NB4 (cell line): ENCODE results near the gene LEMD1.

Source experiments
- CTCF ChIP-seq: IDR thresholded peaks from one replicate; pipeline ENCODE4 v1.5.1; 2012; ENCODE audit warnings: low read depth, low read length
- MAX ChIP-seq: IDR thresholded peaks from 2 replicates; pipeline ENCODE4 v1.6.1; 2011; ENCODE audit warnings: low read depth, low read length
- MYC ChIP-seq: IDR thresholded peaks from 2 replicates; pipeline ENCODE4 v1.6.1; 2011; ENCODE audit warnings: low read depth, low read length
- POLR2A ChIP-seq: IDR thresholded peaks from 2 replicates; pipeline ENCODE4 v1.6.1; 2011; ENCODE audit warnings: mild to moderate bottlenecking; ENCODE audit not compliant: insufficient read length; ENCODE audit errors: extremely low read depth

GRCh38 chr1:205373798-205374175 is 48.1 kb downstream of the LEMD1 start:
- TF ChIP-seq POLR2A (no peak), CTCF (no peak), MAX (no peak), MYC (no peak)
